Tibial nerve (tissue), 4 donors: ENCODE measurements around the gene NUDT16. TPM values are rescaled to one million over a fixed set of nuclear protein-coding genes. Genes with fewer than 3 reads are reported as not detected.

Experiments
- DNase-seq, 2 donors: peaks; one replicate each; pipeline ENCODE4 v3.0.0-alpha.2; 2019; ENCODE audit warnings: low spot score in 2 of 2
- H3K27ac ChIP-seq, 4 donors: fragments of 200-600 bp; sonication (generic) in 3 of 4; one replicate each; pipeline ENCODE4 v1.5.1; 2017 to 2019; ENCODE audit warnings: mild to moderate bottlenecking in 1 of 4
- H3K27me3 ChIP-seq, 2 donors: fragments of 200-600 bp; sonication (generic) in 1 of 2; one replicate each; pipeline versions ENCODE4 v1.5.1 to v1.6.0; 2017 to 2019
- H3K36me3 ChIP-seq, 3 donors: fragments of 200-600 bp; sonication (generic); one replicate each; pipeline ENCODE4 v1.5.1; 2018 to 2019
- H3K4me1 ChIP-seq, 4 donors: fragments of 200-600 bp; sonication (generic) in 3 of 4; one replicate each; pipeline ENCODE4 v1.5.1; 2017 to 2019
- H3K4me3 ChIP-seq, 4 donors: fragments of 200-600 bp; sonication (generic) in 3 of 4; one replicate each; pipeline ENCODE4 v1.5.1; 2017 to 2019; ENCODE audit warnings: mild to moderate bottlenecking in 1 of 4, moderate library complexity in 1 of 4
- H3K9me3 ChIP-seq, 4 donors: fragments of 200-600 bp; sonication (generic) in 3 of 4; one replicate each; pipeline ENCODE4 v1.5.1; 2017 to 2019
- CTCF ChIP-seq, 5 experiments: fragments of 200-600 bp in 3 of 5; fragments of 450-650 bp in 2 of 5; sonication (generic) in 3 of 5; IDR thresholded peaks; one replicate each; pipeline ENCODE4 v1.5.1; 2016 to 2019; ENCODE audit warnings: antibody characterized with exemption in 5 of 5, mild to moderate bottlenecking in 3 of 5, moderate library complexity in 2 of 5
- EP300 ChIP-seq, 2 donors: sonication (generic); formaldehyde crosslinking; IDR thresholded peaks; one replicate each; pipeline ENCODE4 v1.6.1; 2017; ENCODE audit warnings: antibody characterized with exemption in 2 of 2, mild to moderate bottlenecking in 1 of 2
- POLR2A ChIP-seq, 2 donors: fragments of 450-650 bp; IDR thresholded peaks; one replicate each; pipeline ENCODE4 v1.6.1; 2017; ENCODE audit warnings: antibody characterized with exemption in 2 of 2, mild to moderate bottlenecking in 2 of 2, moderate library complexity in 2 of 2
- WGBS, 2 donors: methylation state at CpG; one replicate each; pipeline ENCODE4 v1.1.5; 2018; 5-methylcytosine and 5-hydroxymethylcytosine counted together
- total RNA-seq, 4 donors: library from RNA; depleted of rRNA; stranded (reverse); fragments of >200 nt; gene quantifications; one replicate each; pipeline ENCODE4 v1.1.0, GENCODE V29; 2016

NUDT16 gene
- total RNA-seq = 100 to 1,000 TPM in 1 of 4 donors, 10 to 100 TPM in 3; 70.8 to 102 (median 87.8) TPM

GRCh38 chr3:131381445-131382291 lies at the start of gene NUDT16:
TSS of gene NUDT16 (plus strand) at chr3:131381774. CDS start at chr3:131381805, 31 bp downstream.
- Histone ChIP-seq H3K27ac (peak within 1 kb of the TSS; percentile 93 to 97 (median 96)), H3K27me3 (no peaks in the 10 kb centered on the region), H3K36me3 (peaks cover 0 to 37% (median 0%) of the 10 kb centered on the region in 3 donors), H3K4me1 (peaks cover 0 to 64% (median 33%) of the 10 kb centered on the region in 4 donors), H3K9me3 (no peaks in the 10 kb centered on the region), H3K4me3 (peak within 1 kb of the TSS; percentile 86 to 96 (median 92))
- DNase-seq = peak; percentile 98 to 99
- TF ChIP-seq CTCF (IDR thresholded peaks at IDR 0.05) (peak in 2 of 5 experiments; percentile 34 to 42), EP300 (IDR thresholded peaks at IDR 0.05) (peak; percentile 93 to 99), POLR2A (IDR thresholded peaks at IDR 0.05) (peak; percentile 93 to 97)
- 1% methylated on average over 27 to 65 of the region's 73 CpGs for WGBS, 2 donors

- Histone ChIP-seq H3K9me3 (peaks cover 0 to 13% (median 1%) of the 10 kb centered on the region in 4 donors), H3K36me3 (peaks cover 0 to 17% (median 0%) of the 10 kb centered on the region in 3 donors), H3K27ac (no peak overlapping the region), H3K4me3 (no peak overlapping the region), H3K27me3 (no peaks in the 10 kb centered on the region), H3K4me1 (peaks cover 0 to 4% (median 0%) of the 10 kb centered on the region in 4 donors)
- whole genome bisulfite sequencing, 2 donors = 65 to 79% methylated on average over 3 of the region's 3 CpGs
- TF ChIP-seq EP300 (IDR thresholded peaks at IDR 0.05) (no peak), POLR2A (IDR thresholded peaks at IDR 0.05) (no peak), CTCF (IDR thresholded peaks at IDR 0.05) (no peak)
- DNase-seq = no peak
Measured at GRCh38 chr3:131338948-131339640, 42.5 kb upstream of the NUDT16 start.

GRCh38 chr3:131341761-131342160 lies 39.8 kb upstream of the NUDT16 start:
- H3K9me3 ChIP-seq = peaks cover 0 to 13% (median 1%) of the 10 kb centered on the region in 4 donors
- H3K27ac ChIP-seq = no peak overlapping the region

GRCh38 chr3:131348911-131349310 lies 32.7 kb upstream of the NUDT16 start:
- H3K27me3 ChIP-seq = no peaks in the 10 kb centered on the region
- 73 to 75% methylated on average over 2 of the region's 2 CpGs for WGBS, 2 donors
- no peak overlapping the region for H3K4me3 ChIP-seq
- TF ChIP-seq CTCF (IDR thresholded peaks at IDR 0.05) (no peak), POLR2A (IDR thresholded peaks at IDR 0.05) (no peak), EP300 (IDR thresholded peaks at IDR 0.05) (no peak)
- peaks cover 0 to 10% (median 0%) of the 10 kb centered on the region in 3 donors for H3K36me3 ChIP-seq
- no peak overlapping the region for H3K27ac ChIP-seq
- no peak for DNase-seq
- H3K4me1 ChIP-seq = no peaks in the 10 kb centered on the region
- peaks cover 0 to under 1% (median 0%) of the 10 kb centered on the region in 4 donors for H3K9me3 ChIP-seq

More at GRCh38 chr3:131341761-131342160, 39.8 kb upstream of the NUDT16 start:
- DNase-seq = no peak
- no peak overlapping the region for H3K4me3 ChIP-seq
- 96% methylated on average over 2 of the region's 2 CpGs for WGBS, 2 donors
- H3K4me1 ChIP-seq = peaks cover 0 to 4% (median 0%) of the 10 kb centered on the region in 4 donors
- no peaks in the 10 kb centered on the region for H3K27me3 ChIP-seq
- H3K36me3 ChIP-seq = peaks cover 0 to 19% (median 0%) of the 10 kb centered on the region in 3 donors
- TF ChIP-seq EP300 (IDR thresholded peaks at IDR 0.05) = no peak
- no peak for TF ChIP-seq CTCF (IDR thresholded peaks at IDR 0.05)
- TF ChIP-seq POLR2A (IDR thresholded peaks at IDR 0.05) = no peak
